Gastroesophageal sphincter (tissue), 3 donors: ENCODE measurements around the gene STX8.

Experiments
- CTCF ChIP-seq, 4 experiments: fragments of 200-600 bp in 2 of 4; fragments of 450-650 bp in 2 of 4; sonication (generic) in 1 of 4; IDR thresholded peaks; one replicate each; pipeline ENCODE4 v1.5.1; 2017 to 2019; ENCODE audit warnings: antibody characterized with exemption in 4 of 4, mild to moderate bottlenecking in 2 of 4, moderate library complexity in 2 of 4
- POLR2A ChIP-seq, 2 donors: fragments of 450-650 bp; IDR thresholded peaks; one replicate each; pipeline ENCODE4 v1.6.1; 2017; ENCODE audit warnings: antibody characterized with exemption in 2 of 2, mild to moderate bottlenecking in 2 of 2, moderate library complexity in 1 of 2
- POLR2AphosphoS5 ChIP-seq: sonication (generic); formaldehyde crosslinking; IDR thresholded peaks from one replicate; pipeline ENCODE4 v1.6.1; 2017; ENCODE audit warnings: antibody characterized with exemption

DNA sequence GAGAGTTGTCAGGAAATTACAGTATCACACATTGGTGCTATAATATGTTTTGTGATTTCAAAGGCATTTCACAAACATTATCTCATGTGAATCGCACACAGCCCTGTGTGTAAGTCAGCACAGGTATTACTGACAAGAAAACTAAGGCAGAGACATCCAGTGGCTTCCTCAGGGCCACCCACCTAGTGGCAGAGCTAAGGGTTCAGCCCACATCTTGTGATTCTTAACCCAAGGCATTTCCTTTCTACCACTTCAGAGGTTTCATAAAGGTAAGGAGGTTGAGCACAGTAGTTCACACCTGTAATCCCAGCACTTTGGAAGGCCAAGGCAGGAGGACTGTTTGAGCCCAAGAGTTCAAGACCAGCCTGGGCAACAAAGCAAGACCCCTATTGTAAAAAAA is 58.2 kb downstream of the STX8 start:
- TF ChIP-seq POLR2AphosphoS5 (no peak), CTCF (IDR thresholded peaks at IDR 0.05) (no peak), POLR2A (IDR thresholded peaks at IDR 0.05) (no peak)
